ENCODE data around the gene XCL2.

DNA sequence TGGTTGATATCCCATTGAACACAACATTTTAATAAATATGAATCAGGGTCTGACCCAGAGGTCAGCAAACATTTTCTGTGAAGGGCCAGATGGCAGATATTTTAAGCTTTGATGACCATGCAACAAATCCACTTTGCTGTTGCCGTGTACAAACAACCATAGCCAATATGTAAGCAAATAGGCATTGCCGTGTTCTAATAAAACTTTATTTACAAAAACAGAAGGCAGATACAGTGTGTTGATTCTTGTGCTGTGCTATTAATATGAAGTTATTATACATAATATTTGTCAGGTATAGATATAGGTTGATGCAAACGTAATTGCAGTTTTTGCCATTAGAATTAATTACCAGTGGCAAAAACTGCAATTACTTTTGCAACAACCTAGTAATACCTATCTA lies 23.8 kb upstream of the XCL2 start:
- TF ChIP-seq, protein P1, sequence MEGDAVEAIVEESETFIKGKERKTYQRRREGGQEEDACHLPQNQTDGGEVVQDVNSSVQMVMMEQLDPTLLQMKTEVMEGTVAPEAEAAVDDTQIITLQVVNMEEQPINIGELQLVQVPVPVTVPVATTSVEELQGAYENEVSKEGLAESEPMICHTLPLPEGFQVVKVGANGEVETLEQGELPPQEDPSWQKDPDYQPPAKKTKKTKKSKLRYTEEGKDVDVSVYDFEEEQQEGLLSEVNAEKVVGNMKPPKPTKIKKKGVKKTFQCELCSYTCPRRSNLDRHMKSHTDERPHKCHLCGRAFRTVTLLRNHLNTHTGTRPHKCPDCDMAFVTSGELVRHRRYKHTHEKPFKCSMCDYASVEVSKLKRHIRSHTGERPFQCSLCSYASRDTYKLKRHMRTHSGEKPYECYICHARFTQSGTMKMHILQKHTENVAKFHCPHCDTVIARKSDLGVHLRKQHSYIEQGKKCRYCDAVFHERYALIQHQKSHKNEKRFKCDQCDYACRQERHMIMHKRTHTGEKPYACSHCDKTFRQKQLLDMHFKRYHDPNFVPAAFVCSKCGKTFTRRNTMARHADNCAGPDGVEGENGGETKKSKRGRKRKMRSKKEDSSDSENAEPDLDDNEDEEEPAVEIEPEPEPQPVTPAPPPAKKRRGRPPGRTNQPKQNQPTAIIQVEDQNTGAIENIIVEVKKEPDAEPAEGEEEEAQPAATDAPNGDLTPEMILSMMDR (IDR thresholded peaks at IDR 0.05; ENCODE audit: low read depth, low read length, missing input control) = no peak
- TF ChIP-seq, protein P2, sequence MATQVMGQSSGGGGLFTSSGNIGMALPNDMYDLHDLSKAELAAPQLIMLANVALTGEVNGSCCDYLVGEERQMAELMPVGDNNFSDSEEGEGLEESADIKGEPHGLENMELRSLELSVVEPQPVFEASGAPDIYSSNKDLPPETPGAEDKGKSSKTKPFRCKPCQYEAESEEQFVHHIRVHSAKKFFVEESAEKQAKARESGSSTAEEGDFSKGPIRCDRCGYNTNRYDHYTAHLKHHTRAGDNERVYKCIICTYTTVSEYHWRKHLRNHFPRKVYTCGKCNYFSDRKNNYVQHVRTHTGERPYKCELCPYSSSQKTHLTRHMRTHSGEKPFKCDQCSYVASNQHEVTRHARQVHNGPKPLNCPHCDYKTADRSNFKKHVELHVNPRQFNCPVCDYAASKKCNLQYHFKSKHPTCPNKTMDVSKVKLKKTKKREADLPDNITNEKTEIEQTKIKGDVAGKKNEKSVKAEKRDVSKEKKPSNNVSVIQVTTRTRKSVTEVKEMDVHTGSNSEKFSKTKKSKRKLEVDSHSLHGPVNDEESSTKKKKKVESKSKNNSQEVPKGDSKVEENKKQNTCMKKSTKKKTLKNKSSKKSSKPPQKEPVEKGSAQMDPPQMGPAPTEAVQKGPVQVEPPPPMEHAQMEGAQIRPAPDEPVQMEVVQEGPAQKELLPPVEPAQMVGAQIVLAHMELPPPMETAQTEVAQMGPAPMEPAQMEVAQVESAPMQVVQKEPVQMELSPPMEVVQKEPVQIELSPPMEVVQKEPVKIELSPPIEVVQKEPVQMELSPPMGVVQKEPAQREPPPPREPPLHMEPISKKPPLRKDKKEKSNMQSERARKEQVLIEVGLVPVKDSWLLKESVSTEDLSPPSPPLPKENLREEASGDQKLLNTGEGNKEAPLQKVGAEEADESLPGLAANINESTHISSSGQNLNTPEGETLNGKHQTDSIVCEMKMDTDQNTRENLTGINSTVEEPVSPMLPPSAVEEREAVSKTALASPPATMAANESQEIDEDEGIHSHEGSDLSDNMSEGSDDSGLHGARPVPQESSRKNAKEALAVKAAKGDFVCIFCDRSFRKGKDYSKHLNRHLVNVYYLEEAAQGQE (IDR thresholded peaks at IDR 0.05) = no peak
- TF ChIP-seq JUND (IDR thresholded peaks at IDR 0.05) = no peak
- TF ChIP-seq RAD21 (IDR thresholded peaks at IDR 0.05) = no peak
- TF ChIP-seq EGR1 (IDR thresholded peaks at IDR 0.05; ENCODE audit: low read depth in 2 of 2) = no peak
